Renal cortical epithelial cell (primary cell): ENCODE data around the gene RPTOR. TPM values are rescaled to one million over a fixed set of nuclear protein-coding genes. Genes with fewer than 3 reads are reported as not detected.

Source experiments
- DNase-seq: peaks from one replicate; pipeline ENCODE4 v3.0.0-alpha.2; 2011; ENCODE audit warnings: low read depth
- total RNA-seq: library from RNA; depleted of rRNA; stranded (reverse); fragments of >200 nt; gene quantifications from 2 replicates; pipeline ENCODE4 v1.2.3, GENCODE V29; 2014

Gene RPTOR
- total RNA-seq, 1 donor from 2014 or later, result 35.5 TPM

DNA sequence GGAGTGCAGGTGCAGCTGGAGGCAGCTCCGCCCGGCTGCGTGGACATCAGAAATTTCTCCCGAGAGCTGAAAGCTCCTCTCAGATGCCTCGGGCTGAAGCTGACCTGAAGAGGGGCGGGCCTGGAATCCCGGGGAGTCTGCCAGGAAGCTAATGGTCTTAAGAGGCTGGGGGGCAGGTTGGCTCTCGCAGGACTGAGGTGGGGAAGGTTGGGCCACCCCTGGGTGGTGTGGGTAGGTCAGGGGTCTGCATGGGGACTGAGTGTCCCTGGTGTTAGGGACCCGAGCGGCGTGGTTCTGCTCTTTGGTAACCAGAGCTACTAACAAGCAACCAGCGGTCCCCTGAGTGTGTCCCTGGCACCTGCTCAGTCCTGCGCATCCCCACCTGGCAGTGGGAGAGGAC, 450.5 kb downstream of the RPTOR start:
- DNase-seq, result no peak

DNA sequence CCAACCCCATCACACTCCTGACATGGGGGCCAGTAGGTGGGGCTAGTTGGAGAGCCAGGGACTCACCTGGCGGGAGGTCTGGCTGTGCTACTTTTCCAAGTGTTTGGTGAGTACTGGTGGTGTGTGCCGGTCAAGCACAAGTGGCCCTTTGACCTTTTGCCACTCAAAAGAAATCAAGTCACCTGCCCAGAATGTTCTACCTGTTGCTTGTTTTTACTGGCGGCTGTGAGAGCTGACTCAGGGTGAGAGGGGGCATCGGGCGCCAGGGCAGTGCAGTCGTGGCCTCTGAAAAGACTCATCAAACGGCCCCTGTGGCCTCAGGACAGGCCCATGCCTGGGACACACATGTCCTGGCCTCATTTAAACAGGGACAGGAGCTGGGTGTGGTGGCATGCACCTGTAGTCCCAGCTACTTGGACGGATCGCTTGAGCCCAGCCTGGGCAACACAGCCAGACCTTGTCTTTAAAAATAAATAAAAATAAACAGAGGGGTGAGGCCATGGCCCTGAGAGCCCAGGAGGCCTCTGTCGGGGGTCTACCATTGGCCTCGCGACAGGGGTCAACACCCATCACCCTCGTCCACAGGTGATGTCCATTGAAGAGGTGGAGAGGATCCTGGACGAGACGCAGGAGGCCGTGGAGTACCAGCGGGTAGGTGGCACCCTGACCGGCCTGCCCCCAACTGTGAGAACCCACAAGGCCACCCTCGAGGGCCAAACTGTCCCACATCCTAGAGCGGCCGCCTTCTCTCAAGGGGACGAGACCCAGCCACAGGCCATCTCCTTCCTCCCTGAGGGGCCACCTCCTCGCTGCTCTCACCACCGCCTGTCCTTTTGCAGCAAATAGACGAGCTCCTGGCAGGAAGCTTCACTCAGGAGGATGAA, 452.0 kb downstream of the RPTOR start:
- no peak for DNase-seq

DNA sequence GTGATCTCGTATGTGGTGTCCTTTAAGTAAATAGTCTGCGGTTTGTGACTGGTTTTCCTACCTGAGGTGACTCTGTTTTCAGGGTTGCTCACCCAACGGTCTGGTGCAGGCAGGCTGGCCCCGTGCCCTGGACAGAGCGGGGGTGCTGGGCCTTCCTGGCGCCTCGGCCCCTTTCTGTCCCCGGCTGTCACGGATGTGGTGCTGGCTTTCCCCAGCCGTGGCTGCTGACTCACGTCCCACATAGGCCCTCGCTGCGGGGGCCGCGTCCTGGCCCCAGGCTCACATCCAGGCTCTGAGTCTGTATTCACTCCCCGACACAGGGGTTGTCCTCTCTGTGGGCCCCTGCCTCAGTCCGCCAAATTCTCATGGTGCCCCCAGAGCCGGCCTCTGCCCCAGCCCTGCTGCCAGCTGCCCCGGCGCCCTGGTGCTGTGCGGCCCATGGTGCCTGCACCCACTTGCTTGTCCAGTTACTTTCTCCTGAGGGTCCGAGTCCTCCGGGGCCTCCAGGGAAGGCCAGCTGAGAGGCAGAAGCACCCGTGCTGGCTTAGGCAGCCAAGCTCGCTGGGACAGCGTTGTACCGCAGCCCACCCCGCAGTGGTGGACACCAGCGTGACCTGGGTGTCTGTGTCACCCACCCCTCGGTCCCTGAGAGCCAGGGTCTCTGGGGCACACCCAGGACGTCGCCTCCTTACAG, 452.9 kb downstream of the RPTOR start:
- DNase-seq, result no peak

DNA sequence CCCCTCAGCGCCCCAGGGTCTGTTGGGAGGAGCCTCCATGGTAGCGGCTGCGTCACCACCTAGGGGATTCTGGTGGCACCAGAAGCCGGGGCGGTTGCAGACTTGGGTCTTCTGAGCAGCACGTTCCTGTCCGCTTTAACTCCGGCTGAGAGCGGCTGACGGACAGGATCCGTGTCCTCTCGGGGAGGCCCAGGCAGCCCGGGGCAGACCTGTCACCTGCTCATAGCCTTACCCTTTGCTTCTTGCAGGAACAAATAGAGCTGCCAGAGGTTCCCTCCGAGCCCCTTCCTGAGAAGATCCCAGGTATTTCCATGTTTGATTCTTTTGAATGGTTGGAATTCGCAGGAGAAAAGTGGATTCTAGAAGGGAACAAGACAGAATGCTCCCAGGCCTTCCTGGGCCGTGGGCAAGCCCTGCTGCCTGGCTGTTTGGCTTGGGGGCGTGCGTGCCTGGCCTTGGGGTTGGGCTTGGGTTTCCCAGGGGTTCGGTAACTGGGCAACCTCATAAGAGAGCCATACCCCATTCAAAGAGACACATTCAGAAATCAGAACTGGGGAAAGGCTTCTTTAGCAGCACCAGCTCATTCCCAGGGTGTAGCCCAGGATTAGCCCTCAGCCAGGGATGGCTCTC, 453.6 kb downstream of the RPTOR start:
- no peak for DNase-seq

DNA sequence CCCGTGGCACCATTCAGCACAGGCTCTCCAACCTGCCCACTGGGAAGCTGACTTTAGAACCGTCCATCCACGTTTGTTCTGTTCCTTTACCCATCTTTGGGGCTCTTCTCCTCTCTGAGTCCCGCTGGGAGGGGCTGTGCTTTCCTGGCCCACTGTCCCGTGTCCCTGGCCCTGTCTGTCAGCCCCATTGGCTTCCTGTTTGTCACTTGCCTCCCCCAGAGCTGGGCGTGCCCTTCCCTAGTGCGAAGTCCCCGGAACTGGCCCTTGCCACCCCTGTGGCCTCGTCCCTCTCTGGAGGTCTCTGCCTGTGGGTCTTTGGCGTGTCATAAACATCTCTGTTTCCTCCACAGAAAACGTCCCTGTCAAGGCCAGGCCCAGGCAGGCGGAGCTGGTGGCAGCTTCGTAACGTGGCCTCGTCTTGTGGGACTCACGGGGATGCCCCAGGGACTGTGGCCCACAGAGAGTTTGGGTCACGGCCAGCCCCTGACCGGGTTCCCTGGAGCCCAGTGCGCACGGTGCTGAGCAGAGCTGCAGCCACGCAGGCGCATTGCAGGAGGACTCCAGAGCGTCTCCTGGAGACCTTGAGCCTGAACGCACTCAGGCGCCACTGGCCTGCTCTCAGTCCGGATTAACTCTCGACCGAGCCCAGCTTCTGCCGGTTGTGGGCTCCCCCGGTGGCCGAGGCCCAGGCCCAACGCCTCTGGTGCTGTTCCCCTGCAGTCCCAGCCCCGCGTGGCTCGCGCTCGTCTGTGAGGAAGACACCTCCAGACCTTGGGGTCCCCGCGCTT, 454.3 kb downstream of the RPTOR start:
- no peak for DNase-seq

DNA sequence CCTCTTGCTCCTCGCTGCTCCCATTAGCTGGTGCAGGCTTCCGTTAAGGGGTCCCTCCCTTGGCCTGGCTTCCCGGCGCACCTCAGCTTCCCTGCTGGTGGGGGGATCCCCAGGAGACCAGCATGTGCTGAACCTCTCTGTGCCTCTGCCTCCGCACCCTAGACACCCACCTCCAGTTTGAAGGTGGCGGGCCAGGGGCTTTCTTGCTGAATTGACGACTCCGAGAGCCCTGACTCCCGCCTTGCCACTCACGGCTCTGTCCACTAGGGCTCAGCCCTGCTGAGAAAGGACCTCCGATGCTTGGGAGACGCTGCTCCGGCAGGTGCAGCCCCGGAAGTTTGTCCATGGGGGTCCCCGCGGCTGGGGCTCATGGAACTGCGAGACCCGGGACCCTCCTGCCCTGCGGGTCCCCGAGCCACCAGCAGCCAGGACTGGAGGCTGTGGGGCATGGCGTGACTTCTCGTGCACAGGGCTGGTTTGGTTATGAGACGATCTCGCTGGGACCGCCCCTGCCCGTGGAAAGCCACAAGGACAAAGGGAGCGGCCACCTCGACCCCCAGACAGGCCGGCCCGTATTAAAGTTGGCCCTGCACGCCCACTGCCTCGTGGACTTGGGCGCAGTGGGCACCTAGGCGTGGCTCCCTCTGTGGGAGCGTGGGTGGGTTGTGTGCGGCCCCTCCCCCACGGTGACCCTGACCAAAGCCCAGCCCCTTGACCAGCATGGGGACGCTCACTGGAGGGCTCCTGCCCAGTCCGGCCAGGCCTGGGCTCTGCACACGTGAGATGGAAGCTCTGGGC, 455.1 kb downstream of the RPTOR start:
- no peak for DNase-seq

DNA sequence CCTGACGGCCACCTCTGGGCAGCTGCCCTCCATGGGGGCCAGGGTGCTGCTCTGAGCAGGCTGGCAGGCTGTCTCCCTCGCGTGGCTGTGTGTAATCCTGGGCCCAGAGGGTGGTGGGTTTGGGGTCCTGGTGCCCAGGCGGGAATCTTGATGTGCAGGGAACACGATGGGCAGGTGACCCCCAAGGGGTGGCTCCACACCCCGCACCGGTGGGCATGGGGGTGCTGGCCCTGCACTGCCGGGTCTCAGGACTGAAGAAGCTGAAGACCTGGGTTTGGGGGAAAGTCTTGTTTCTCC, 455.6 kb downstream of the RPTOR start:
- no peak for DNase-seq

DNA sequence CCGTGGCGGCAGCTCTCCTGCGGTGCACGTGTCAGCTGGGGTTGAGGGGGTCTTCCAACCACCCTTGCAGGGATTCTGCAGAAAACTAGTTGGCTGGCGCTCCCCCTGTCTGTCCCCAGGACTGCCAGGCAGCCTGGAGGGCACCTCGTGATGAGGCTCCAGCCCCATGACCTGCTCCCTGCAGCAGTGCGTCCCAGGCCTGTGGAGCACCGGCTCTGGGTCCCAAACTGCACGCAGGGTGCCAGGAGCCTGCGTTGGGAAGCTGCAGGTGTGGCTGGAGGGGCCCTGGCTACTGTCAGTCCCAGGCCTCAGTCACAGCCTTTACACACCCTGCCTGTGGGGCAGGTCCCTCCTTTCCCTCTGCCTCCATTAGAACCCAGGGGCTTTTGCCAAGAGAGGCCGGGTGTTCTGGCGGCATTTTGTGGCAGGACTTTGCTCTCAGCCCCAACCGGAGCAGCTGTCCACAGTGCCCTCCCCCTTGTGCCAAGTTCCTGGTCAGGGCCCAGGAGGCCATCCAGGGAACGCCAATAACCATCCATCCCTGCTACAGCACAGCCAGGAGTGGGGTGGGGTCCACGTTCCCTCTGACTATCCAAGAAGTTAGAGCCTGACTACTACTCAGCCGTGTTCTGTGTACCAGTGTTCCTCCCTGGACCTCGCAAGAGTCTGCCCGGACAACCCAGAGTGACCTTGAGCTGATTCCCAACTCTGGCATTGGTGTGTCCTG, 456.2 kb downstream of the RPTOR start:
- DNase-seq, result no peak

DNA sequence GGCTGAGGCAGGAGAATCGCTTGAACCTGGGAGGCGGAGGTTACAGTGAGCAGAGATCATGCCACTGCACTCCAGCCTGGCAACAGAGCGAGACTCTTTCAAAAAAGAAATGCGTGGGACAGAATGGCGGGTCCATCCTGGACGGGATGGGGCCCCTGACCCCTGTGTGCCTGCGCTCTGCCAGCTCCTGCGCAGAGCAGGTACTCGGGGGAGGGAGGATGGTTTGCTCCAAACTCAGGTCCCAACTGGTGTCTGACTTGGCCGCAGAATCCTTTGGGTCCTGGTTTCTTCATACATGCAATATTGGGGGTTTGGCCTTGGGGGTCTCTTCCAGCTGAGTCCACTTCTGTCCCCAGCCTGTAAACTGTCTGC, 457.4 kb downstream of the RPTOR start:
- DNase-seq, result no peak

DNA sequence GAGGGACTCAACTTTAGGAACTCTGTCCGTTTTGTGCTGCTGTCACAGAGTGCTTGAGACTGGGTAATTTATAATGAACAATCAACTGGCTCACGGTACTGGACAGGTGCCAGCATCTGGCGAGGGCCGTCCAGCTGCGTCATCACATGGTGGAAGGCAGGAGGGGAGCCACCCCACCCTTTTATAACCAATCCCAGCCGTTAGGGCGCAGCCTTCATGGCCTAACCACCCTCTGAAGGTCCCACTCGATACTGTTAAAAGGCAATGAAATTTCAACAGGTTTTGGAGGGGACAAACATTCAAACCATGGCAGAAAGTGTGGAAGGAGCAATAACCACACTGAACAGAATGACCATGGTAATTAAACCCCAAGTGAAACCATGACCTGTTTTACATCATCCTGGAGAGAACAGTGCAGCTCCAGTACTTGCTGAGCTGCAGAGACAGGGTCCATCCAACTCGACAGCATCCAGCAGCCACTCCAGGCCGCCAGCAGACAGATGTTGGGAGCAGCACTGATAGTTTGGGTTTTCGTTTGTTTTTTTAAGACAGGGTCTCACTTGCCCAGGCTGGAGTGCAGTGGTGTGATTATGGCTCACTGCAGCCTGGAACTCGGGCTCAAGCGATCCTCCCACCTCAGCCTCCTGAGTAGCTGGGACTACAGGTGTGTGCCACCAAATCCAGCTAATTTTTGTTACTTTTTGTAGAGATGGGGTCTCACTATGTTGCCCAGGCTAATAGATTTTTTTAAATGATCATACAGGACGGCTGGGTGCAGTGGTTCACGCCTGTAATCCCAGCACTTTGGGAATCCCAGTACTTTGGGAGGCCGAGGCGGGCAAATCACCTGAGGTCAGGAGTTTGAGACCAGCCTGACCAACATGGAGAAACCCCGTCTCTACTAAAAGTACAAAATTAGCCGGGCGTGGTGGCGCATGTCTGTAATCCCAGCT, 458.0 kb downstream of the RPTOR start:
- DNase-seq, result peak; percentile 45

DNA sequence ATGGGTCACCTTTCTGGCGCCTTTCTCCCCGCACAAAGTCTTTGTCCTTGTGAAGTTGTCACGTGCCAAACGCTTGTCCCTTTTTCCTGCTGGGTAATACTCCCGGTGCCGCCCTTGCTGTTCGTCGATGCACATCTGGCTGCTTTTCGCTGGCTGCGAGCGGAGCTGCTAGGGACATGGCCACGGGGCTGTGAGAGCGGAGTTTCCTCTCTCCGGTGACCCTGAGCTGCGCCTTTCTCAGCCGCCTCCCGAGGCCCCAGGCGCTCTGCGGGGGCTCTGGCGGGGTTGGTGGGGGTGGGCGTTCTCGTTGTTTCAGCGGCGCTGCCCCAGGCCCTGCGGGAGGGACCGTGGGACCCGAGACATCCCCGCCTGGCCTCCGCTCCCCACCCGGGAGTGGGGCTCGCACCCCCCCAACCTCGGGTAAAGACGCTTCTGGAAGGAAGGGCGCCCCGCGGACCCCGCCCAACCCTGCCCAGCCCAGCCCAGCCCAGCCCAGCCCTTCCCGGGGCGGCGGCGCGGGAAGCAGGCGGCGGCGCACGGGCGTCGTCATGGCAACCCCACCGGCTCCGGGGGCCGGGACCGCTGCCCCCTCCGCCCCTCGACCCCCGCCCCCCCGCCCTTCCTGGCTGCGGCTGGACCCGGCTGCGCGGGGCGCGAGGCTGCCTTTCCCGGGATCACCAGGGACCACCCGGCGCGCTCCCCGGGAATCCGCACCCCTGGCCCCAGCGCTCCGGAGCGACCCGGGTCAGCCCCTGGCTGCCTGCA, 459.3 kb downstream of the RPTOR start:
- DNase-seq, result no peak

DNA sequence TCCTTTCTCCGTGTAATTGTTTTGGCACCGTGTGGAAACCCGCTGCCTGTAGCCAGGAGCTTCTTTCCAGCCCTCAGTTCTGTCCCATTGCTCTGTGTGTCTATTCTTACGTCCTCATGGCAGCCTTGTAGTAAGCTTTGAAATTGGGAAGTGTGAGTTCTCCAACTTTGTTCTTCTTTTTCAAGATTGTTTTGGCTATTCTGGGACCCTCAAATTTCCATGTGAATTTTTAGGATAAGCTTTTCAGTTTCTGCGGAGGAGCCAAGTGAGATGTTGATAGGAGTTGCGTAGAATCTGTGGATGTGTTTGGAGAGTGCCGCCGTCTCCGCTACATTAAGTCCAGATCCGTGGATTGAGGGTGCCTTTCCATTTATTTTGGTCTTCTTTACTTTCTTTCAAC, 462.3 kb downstream of the RPTOR start:
- no peak for DNase-seq

DNA sequence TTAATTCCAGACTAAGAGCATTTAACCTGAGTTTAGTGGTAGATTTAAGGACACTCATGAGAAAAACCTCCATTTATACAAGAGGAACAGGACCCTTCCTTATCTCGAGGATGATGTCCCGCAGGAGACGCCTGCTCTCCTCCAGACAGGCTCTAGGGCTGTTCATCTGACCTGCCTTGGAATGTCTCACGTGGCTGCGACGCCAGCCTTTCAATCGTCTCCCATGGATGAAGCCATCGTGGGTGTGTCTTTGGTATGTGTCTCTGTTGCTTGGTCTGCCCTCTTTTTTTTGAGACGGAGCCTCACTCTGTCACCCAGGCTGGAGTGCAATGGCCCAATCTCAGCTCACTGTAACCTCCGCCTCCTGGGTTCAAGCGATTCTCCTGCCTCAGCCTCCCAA, 463.5 kb downstream of the RPTOR start:
- DNase-seq, result no peak

DNA sequence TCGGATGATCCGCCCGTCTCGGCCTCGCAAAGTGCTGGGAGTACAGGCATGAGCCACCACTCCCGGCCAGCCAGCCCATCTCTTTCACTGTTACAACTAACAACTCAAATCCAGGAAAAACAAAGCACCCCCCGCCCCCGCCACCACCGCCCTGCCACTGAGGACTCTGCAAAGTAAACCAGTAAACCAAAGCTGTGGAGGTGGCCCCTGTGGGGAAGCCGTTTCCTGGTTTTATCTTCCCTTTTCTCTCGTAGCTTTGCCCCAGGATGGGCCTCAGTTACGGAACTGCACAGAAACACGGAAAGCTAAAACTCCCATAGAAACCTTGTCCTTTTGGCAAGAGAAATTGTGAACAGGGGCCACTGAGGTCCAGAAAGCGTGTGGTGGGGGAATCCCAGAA, 464.5 kb downstream of the RPTOR start:
- no peak for DNase-seq

DNA sequence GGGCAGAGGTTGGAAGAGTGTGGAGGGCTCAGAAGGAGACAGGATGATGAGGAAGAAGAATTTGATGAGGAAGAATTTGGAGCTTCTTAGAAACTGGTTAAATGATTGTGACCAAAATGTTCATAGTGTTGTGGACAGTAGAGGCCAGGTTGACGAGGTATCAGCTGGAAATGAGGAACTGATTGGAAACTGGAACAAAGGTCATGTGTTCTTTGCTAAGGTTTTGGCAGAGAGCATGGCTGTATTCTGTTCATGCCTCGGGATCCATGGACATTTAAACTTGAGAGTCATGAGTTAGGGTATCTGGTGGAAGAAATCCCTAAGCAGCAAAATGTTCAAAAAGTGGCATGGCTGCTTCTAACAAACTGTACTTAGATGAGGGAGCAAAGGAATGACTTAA, 466.3 kb downstream of the RPTOR start:
- no peak for DNase-seq

DNA sequence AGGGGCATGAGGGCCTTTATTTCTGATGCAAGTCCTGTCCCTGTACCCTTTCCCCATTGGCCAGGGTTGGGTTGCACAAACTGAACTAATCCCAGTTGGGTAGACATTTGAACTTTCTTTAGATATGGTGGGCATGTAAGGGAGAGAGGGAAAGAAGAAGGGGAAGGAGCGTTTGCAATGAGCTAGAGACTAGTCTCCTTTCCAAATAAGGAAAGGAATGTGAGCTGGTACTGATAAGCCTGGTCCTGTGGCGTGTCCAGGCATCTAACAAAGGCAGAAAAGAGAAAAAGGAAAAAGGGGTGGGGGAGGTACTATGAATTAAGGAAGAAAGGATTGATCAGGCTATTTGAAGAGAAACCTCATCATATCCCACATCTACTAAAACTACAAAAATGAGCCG, 467.3 kb downstream of the RPTOR start:
- no peak for DNase-seq

DNA sequence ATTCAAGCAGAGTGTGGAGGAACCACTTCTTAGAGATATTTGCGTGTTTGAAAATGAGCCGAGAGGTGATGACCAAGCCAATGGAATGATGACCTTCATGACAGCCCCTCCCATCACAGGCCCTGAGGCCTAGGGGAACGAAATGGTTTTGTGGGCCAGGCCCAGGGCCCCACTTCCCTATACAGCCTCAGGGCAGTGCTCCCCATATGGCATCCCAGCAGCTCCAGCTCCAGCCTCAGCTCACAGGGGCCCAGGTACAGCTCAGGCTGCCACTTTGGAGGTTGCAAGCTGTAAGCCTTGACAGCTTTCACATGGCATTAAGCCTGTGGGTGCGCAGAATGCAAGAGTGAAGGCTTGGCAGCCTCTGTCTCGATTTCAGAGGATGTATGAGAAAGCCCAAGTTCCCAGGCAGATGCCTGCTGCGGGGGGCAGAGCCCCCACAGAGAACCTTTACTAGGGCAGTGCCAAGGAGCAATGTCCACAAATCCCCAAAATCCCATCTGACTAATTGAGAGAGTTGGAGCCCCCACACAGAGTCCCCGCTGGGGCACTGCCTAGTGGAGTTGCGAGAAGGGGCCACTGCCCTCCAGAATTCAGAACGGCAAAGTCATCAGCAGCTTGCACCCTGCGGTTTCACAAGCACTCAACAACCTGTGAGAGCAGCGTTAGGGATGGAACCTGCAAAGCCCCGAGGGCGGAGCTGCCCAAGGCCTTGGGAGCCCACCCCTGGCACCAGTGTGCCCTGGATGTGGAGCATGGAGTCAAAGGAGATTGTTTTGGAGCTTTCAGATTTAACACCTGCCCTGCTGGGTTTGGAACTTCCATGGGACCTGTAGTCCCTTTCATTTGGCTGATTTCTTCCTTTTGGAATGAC, 468.2 kb downstream of the RPTOR start:
- no peak for DNase-seq

DNA sequence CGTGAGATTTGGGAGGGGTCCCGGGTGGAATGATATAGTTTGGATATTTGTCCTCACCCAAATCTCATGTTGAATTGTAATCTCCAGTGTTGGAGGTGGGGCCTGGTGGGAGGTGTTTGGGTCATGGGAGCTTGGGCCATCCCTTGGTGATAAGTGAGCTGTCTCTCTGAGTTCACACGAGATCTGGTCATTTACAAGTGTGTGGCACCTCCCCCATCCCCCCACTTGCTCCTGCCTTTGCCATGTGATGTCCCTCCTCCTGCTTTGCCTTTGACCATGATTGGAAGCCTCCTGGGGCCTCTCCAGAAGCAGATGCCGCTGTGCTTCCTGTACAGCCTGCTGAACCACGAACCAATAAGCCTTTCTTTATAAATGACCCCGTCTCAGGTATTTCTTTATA, 469.0 kb downstream of the RPTOR start:
- no peak for DNase-seq
